ENCODE results near the gene OR2A14. TPM values are rescaled to one million over a fixed set of nuclear protein-coding genes. Genes with fewer than 3 reads are reported as not detected.

OR2A14 gene
- total RNA-seq, 1 experiment from 2014 or later, result not detected

- no TSS peak for BruUV-seq (replicated peaks)
- intact Hi-C loops (cut with micrococcal nuclease; ENCODE audit: unreplicated experiment), result no loop called here
Measured at GRCh38 chr7:144098776-144099175, 24.2 kb upstream of the OR2A14 start.

GRCh38 chr7:144100607-144101006 lies 22.4 kb upstream of the OR2A14 start:
- no peak overlapping the region for H3K4me2 ChIP-seq
- H3K79me2 ChIP-seq (ENCODE audit: low read depth), result no peaks in the 10 kb centered on the region
- BruUV-seq (replicated peaks), result no TSS peak
- no peak overlapping the region for H3K4me3 ChIP-seq
- no peak overlapping the region for H2AFZ ChIP-seq
- intact Hi-C loops (cut with micrococcal nuclease; ENCODE audit: unreplicated experiment), result no loop called here
- ChIA-PET POLR2A (ENCODE audit: unreplicated experiment) (no interaction called here), CTCF (no interaction called here)
- DNase-seq, result no peak
- no peaks in the 10 kb centered on the region for H3K4me1 ChIP-seq (replicated peaks; ENCODE audit: insufficient read depth)
- no peaks in the 10 kb centered on the region for H3K36me3 ChIP-seq (ENCODE audit: low read depth)
- TF ChIP-seq CTCF (conservative IDR thresholded peaks at IDR 0.05) (no peak), EZH2 (IDR thresholded peaks at IDR 0.05; ENCODE audit: low read depth) (no peak)
- H3K27me3 ChIP-seq (ENCODE audit: insufficient read depth, low read depth), result no peaks in the 10 kb centered on the region
- no peaks in the 10 kb centered on the region for H3K9me3 ChIP-seq (ENCODE audit: insufficient read depth, low read depth)
- no peaks in the 10 kb centered on the region for H4K20me1 ChIP-seq (ENCODE audit: insufficient read depth)
- H3K27ac ChIP-seq, result no peak overlapping the region
- no peaks in the 10 kb centered on the region for H3F3A ChIP-seq (ENCODE audit: insufficient read depth, low read depth)
- peaks cover 4% of the 10 kb centered on the region for H3K9me2 ChIP-seq (ENCODE audit: insufficient read depth)

More at GRCh38 chr7:144098776-144099175, 24.2 kb upstream of the OR2A14 start:
- Histone ChIP-seq H3K36me3 (ENCODE audit: low read depth) (no peaks in the 10 kb centered on the region), H3K27ac (no peak overlapping the region), H4K20me1 (ENCODE audit: insufficient read depth) (no peaks in the 10 kb centered on the region), H3K79me2 (ENCODE audit: low read depth) (no peaks in the 10 kb centered on the region), H3F3A (ENCODE audit: insufficient read depth, low read depth) (no peaks in the 10 kb centered on the region), H3K4me2 (no peak overlapping the region), H3K9me3 (ENCODE audit: insufficient read depth, low read depth) (no peaks in the 10 kb centered on the region), H3K9me2 (ENCODE audit: insufficient read depth) (peaks cover 4% of the 10 kb centered on the region), H3K27me3 (ENCODE audit: insufficient read depth, low read depth) (no peaks in the 10 kb centered on the region), H3K4me3 (no peak overlapping the region), H2AFZ (no peak overlapping the region), H3K4me1 (replicated peaks; ENCODE audit: insufficient read depth) (no peaks in the 10 kb centered on the region)
- no peak for DNase-seq
- no peak for TF ChIP-seq CTCF (conservative IDR thresholded peaks at IDR 0.05)
- no peak for TF ChIP-seq EZH2 (IDR thresholded peaks at IDR 0.05; ENCODE audit: low read depth)
- ChIA-PET POLR2A (ENCODE audit: unreplicated experiment) (no interaction called here), CTCF (no interaction called here)

- H3K27me3 ChIP-seq (ENCODE audit: insufficient read depth, low read depth), result no peaks in the 10 kb centered on the region
- no peak for DNase-seq
- H3K4me3 ChIP-seq, result no peak overlapping the region
- H3K36me3 ChIP-seq (ENCODE audit: low read depth), result no peaks in the 10 kb centered on the region
- H3K9me3 ChIP-seq (ENCODE audit: insufficient read depth, low read depth), result no peaks in the 10 kb centered on the region
- H3K4me1 ChIP-seq (replicated peaks; ENCODE audit: insufficient read depth), result no peaks in the 10 kb centered on the region
- no peak overlapping the region for H3K27ac ChIP-seq
- no peak overlapping the region for H2AFZ ChIP-seq
- H3K9me2 ChIP-seq (ENCODE audit: insufficient read depth), result peaks cover 4% of the 10 kb centered on the region
- H4K20me1 ChIP-seq (ENCODE audit: insufficient read depth), result no peaks in the 10 kb centered on the region
- intact Hi-C loops (cut with micrococcal nuclease; ENCODE audit: unreplicated experiment), result no loop called here
- POLR2A ChIA-PET (ENCODE audit: unreplicated experiment), result interaction anchor here (0.6 kb wide), 1 partner anchor 1718 kb away, joined by 11 read pairs; no protein-coding TSS in a partner anchor
- no peaks in the 10 kb centered on the region for H3K79me2 ChIP-seq (ENCODE audit: low read depth)
- no peaks in the 10 kb centered on the region for H3F3A ChIP-seq (ENCODE audit: insufficient read depth, low read depth)
- CTCF ChIA-PET, result no interaction called here
- TF ChIP-seq CTCF (conservative IDR thresholded peaks at IDR 0.05) (no peak), EZH2 (IDR thresholded peaks at IDR 0.05; ENCODE audit: low read depth) (no peak)
- BruUV-seq (replicated peaks), result no TSS peak
- no peak overlapping the region for H3K4me2 ChIP-seq
Measured at GRCh38 chr7:144102041-144102440, 20.9 kb upstream of the OR2A14 start.

Data from PC-9 (cell line).